Esophagus muscularis mucosa (tissue), 4 donors: ENCODE results near the gene CYP2S1. TPM values are rescaled to one million over a fixed set of nuclear protein-coding genes. Genes with fewer than 3 reads are reported as not detected.
"Not testable (repeated sequence)": the region's sequence is repeated elsewhere in the genome, so short reads cannot be mapped to it uniquely, and the experiment has no call there.

Experiments used
- DNase-seq: peaks from one replicate; pipeline ENCODE4 v3.0.0-alpha.2; 2017; ENCODE audit errors: extremely low spot score
- H3K27ac ChIP-seq, 4 donors: fragments of 200-600 bp; sonication (generic); replicated peaks in 1 of 4; 1 replicate in 3 of 4; 2 replicates in 1 of 4; pipeline ENCODE4 v1.5.1; 2016 to 2019; ENCODE audit warnings: mild to moderate bottlenecking in 1 of 4
- H3K27me3 ChIP-seq, 4 donors: fragments of 200-600 bp; sonication (generic); one replicate each; pipeline versions ENCODE4 v1.5.1 to v1.6.0; 2016 to 2019
- H3K36me3 ChIP-seq, 4 donors: fragments of 200-600 bp; sonication (generic); one replicate each; pipeline ENCODE4 v1.5.1; 2016 to 2019
- H3K4me1 ChIP-seq, 4 donors: fragments of 200-600 bp; sonication (generic); one replicate each; pipeline ENCODE4 v1.5.1; 2016 to 2019
- H3K4me3 ChIP-seq, 4 donors: fragments of 200-600 bp; sonication (generic); 1 replicate in 2 of 4; 2 replicates in 2 of 4; pipeline ENCODE4 v1.5.1; 2016 to 2019; ENCODE audit warnings: mild to moderate bottlenecking in 4 of 4, moderate library complexity in 1 of 4
- H3K9me3 ChIP-seq, 4 donors: fragments of 200-600 bp; sonication (generic); 1 replicate in 3 of 4; 2 replicates in 1 of 4; pipeline ENCODE4 v1.5.1; 2016 to 2019
- CTCF ChIP-seq, 3 experiments: fragments of 200-600 bp in 2 of 3; fragments of 450-650 bp in 1 of 3; sonication (generic) in 2 of 3; IDR thresholded peaks; one replicate each; pipeline ENCODE4 v1.5.1; 2017 to 2019; ENCODE audit warnings: antibody characterized with exemption in 3 of 3, mild to moderate bottlenecking in 2 of 3, moderate library complexity in 1 of 3
- EP300 ChIP-seq: sonication (generic); formaldehyde crosslinking; IDR thresholded peaks from one replicate; pipeline ENCODE4 v1.6.1; 2017; ENCODE audit warnings: antibody characterized with exemption
- POLR2A ChIP-seq: fragments of 450-650 bp; IDR thresholded peaks from one replicate; pipeline ENCODE4 v1.6.1; 2017; ENCODE audit warnings: antibody characterized with exemption, moderate library complexity, mild to moderate bottlenecking, low read depth
- POLR2AphosphoS5 ChIP-seq, 2 donors: sonication (generic); formaldehyde crosslinking; IDR thresholded peaks; one replicate each; pipeline ENCODE4 v1.6.1; 2017; ENCODE audit warnings: antibody characterized with exemption in 2 of 2
- WGBS: methylation state at CpG from one replicate; pipeline ENCODE4 v1.1.5; 2018; 5-methylcytosine and 5-hydroxymethylcytosine counted together
- intact Hi-C: fragments of 100-400 bp; cut with DNase I; formaldehyde crosslinking; loops from one replicate; pipeline ENCODE4 v1.15.1; 2023
- total RNA-seq, 4 donors: library from RNA; depleted of rRNA; stranded (reverse); fragments of >200 nt; gene quantifications; one replicate each; pipeline versions ENCODE4 v1.1.0 to v1.2.1, GENCODE V29; 2016

CYP2S1 gene
- total RNA-seq, 4 donors from 2014 or later: 1.7 to 3.0 (median 2.3) TPM

GRCh38 chr19:41172297-41173164 is 20.5 kb upstream of the CYP2S1 start:
- H3K27ac ChIP-seq: no peak overlapping the region
- no peaks in the 10 kb centered on the region for H3K9me3 ChIP-seq
- H3K4me1 ChIP-seq: peaks cover 0 to 9% (median 6%) of the 10 kb centered on the region in 4 donors
- WGBS: 69% methylated on average over 6 of the region's 6 CpGs
- no peak overlapping the region for H3K4me3 ChIP-seq
- peaks cover 0 to 5% (median 0%) of the 10 kb centered on the region in 4 donors for H3K27me3 ChIP-seq
- H3K36me3 ChIP-seq: no peaks in the 10 kb centered on the region
- no peak for TF ChIP-seq CTCF (IDR thresholded peaks at IDR 0.05)
- TF ChIP-seq EP300: no peak
- TF ChIP-seq POLR2A: no peak
- TF ChIP-seq POLR2AphosphoS5 (IDR thresholded peaks at IDR 0.05): no peak
- no peak for DNase-seq
- intact Hi-C loops: no loop called here

- TF ChIP-seq POLR2A (no peak), POLR2AphosphoS5 (IDR thresholded peaks at IDR 0.05) (no peak), EP300 (no peak), CTCF (IDR thresholded peaks at IDR 0.05) (no peak)
- WGBS: 84% methylated on average over 13 of the region's 15 CpGs
- no peak overlapping the region for H3K4me3 ChIP-seq
- H3K4me1 ChIP-seq: peaks cover 0 to 9% (median 6%) of the 10 kb centered on the region in 4 donors
- no peak for DNase-seq
- H3K27ac ChIP-seq: no peak overlapping the region
- H3K27me3 ChIP-seq: peaks cover 0 to 4% (median 0%) of the 10 kb centered on the region in 4 donors
- intact Hi-C loops: no loop called here
- H3K36me3 ChIP-seq: no peaks in the 10 kb centered on the region
- H3K9me3 ChIP-seq: no peaks in the 10 kb centered on the region
These were observed 18.6 kb upstream of the CYP2S1 start for GRCh38 chr19:41174297-41174928.

- Histone ChIP-seq H3K4me3 (no peak overlapping the region), H3K9me3 (no peaks in the 10 kb centered on the region), H3K27ac (no peak overlapping the region), H3K36me3 (no peaks in the 10 kb centered on the region), H3K27me3 (no peaks in the 10 kb centered on the region), H3K4me1 (peaks cover 0 to 9% (median 6%) of the 10 kb centered on the region in 4 donors)
- TF ChIP-seq CTCF (IDR thresholded peaks at IDR 0.05) (no peak), POLR2AphosphoS5 (IDR thresholded peaks at IDR 0.05) (no peak)
- intact Hi-C loops: no loop called here
- DNase-seq: no peak
- 37% methylated on average over 14 of the region's 14 CpGs for WGBS
These were observed 16.9 kb upstream of the CYP2S1 start for GRCh38 chr19:41175801-41176777.

- H3K27ac ChIP-seq, H3K27me3 ChIP-seq, H3K4me3 ChIP-seq, H3K4me1 ChIP-seq, H3K36me3 ChIP-seq, DNase-seq, intact Hi-C loops, H3K9me3 ChIP-seq: not testable (repeated sequence)
- WGBS: 100% methylated on average over 4 of the region's 34 CpGs
These were observed 12.8 kb upstream of the CYP2S1 start for GRCh38 chr19:41180173-41180572.
